Sciatic nerve (tissue), 2 donors: ENCODE data around the gene CDK19. TPM values are rescaled to one million over a fixed set of nuclear protein-coding genes. Genes with fewer than 3 reads are reported as not detected.
"Not testable (repeated sequence)": the region's sequence is repeated elsewhere in the genome, so short reads cannot be mapped to it uniquely, and the experiment has no call there.

Experiments used
- ATAC-seq: fragments of 200-7000 bp; cut with Tn5 transposase; one replicate; pipeline ENCODE4 v1.9.1; 2020; ENCODE audit warnings: mild to moderate bottlenecking, moderate library complexity
- DNase-seq: peaks from one replicate; pipeline ENCODE4 v3.0.0-alpha.2; 2020; ENCODE audit warnings: low spot score
- intact Hi-C: fragments of 100-400 bp; cut with DNase I; formaldehyde crosslinking; loops from one replicate; pipeline ENCODE4 v1.14.2; 2022
- total RNA-seq: library from RNA; stranded (reverse); fragmentation: NEBNext Ultra II Directional; extraction: Animal tissue kit (Norgen Biotek cat#: 25700); gene quantifications from one replicate; pipeline ENCODE4 v1.2.1, GENCODE V29; 2021
- donor health status: DM: no; HTN: no; CAD: no.
- donor health status: DM: no; HTN: no; CAD: no.

Gene CDK19
- total RNA-seq, 1 donor from 2014 or later = 41.7 TPM

- intact Hi-C loops = loop anchor here (1.0 kb wide), 1 partner anchor 60 kb away; the partner anchor contains the start of gene AMD1
- DNase-seq (peak; percentile 76), ATAC-seq (peak; percentile 0)
Measured at GRCh38 chr6:110814102-110815014, 911 bp downstream of the CDK19 start.

GRCh38 chr6:110813338-110814101 lies 1.7 kb downstream of the CDK19 start:
- intact Hi-C loops = loop anchor here (1.0 kb wide), 1 partner anchor 61 kb away; the partner anchor contains the start of gene AMD1
- ATAC-seq = no peak
- DNase-seq = no peak

GRCh38 chr6:110812719-110813118 lies 2.5 kb downstream of the CDK19 start:
- ATAC-seq (no peak), DNase-seq (no peak)
- intact Hi-C loops = no loop called here

- intact Hi-C loops = no loop called here
- DNase-seq (no peak), ATAC-seq (no peak)
Measured at GRCh38 chr6:110810896-110811586, 4.2 kb downstream of the CDK19 start.

GRCh38 chr6:110809792-110810191 lies 5.5 kb downstream of the CDK19 start:
- DNase-seq (no peak), ATAC-seq (no peak)
- intact Hi-C loops = no loop called here

GRCh38 chr6:110802175-110802574 lies 13.1 kb downstream of the CDK19 start:
- intact Hi-C loops = not testable (repeated sequence)

GRCh38 chr6:110800839-110801196 lies 14.5 kb downstream of the CDK19 start:
- intact Hi-C loops = no loop called here

More at GRCh38 chr6:110802175-110802574, 13.1 kb downstream of the CDK19 start:
- not testable (repeated sequence) for ATAC-seq, DNase-seq

GRCh38 chr6:110800196-110800838 lies 15.0 kb downstream of the CDK19 start:
- intact Hi-C loops = no loop called here
- DNase-seq (no peak), ATAC-seq (no peak)

More at GRCh38 chr6:110800839-110801196, 14.5 kb downstream of the CDK19 start:
- ATAC-seq = no peak
- DNase-seq = no peak

- intact Hi-C loops = no loop called here
- no peak for DNase-seq
- no peak for ATAC-seq
Measured at GRCh38 chr6:110799655-110800054, 15.6 kb downstream of the CDK19 start.

GRCh38 chr6:110799189-110799588 lies 16.1 kb downstream of the CDK19 start:
- no peak for ATAC-seq
- intact Hi-C loops = no loop called here
- DNase-seq = no peak

- no peak for DNase-seq
- intact Hi-C loops = no loop called here
- no peak for ATAC-seq
Measured at GRCh38 chr6:110795271-110795670, 20.0 kb downstream of the CDK19 start.

GRCh38 chr6:110786696-110787095 lies 28.6 kb downstream of the CDK19 start:
- DNase-seq (no peak), ATAC-seq (no peak)
- intact Hi-C loops = no loop called here

GRCh38 chr6:110786271-110786670 lies 29.0 kb downstream of the CDK19 start:
- intact Hi-C loops = no loop called here
- DNase-seq = no peak
- ATAC-seq = no peak

GRCh38 chr6:110784610-110784979 lies 30.7 kb downstream of the CDK19 start:
- intact Hi-C loops = no loop called here
- ATAC-seq (no peak), DNase-seq (no peak)

- ATAC-seq = peak; percentile 30
- intact Hi-C loops = no loop called here
Measured at GRCh38 chr6:110781522-110782214, 33.6 kb downstream of the CDK19 start.

GRCh38 chr6:110778333-110778732 lies 36.9 kb downstream of the CDK19 start:
- intact Hi-C loops = no loop called here
- ATAC-seq = no peak
- DNase-seq = no peak

More at GRCh38 chr6:110781522-110782214, 33.6 kb downstream of the CDK19 start:
- no peak for DNase-seq

- no peak for DNase-seq
- no peak for ATAC-seq
- intact Hi-C loops = no loop called here
Measured at GRCh38 chr6:110777636-110778035, 37.6 kb downstream of the CDK19 start.

- ATAC-seq = peak; percentile 83
- intact Hi-C loops = no loop called here
- no peak for DNase-seq
Measured at GRCh38 chr6:110776413-110776812, 38.9 kb downstream of the CDK19 start.
